Measurements from ENCODE around the gene INSC.

The INSC gene

DNA sequence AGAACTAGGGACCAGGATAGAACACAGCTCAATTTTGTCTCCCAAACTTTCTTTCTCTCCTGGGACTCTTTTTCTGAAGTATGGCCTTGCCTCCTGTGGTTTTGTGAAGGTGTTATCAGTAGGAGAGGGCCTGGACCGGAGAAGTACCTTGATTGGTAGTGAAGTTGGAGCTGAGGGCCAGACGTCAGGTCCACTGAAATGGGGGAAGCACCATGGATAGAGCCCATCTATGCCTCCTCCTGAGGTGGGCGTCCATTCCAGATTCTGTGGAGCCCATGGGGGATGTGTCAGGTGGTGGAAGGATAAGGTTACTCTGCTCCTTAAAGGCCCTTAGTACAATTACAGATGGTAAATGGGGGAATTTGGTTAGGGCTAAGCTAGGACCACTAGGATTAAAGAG is 109.7 kb downstream of the INSC start:
- no peak for DNase-seq

GRCh38 chr11:15227011-15227410 is 112.3 kb downstream of the INSC start:
- no peak for DNase-seq

- DNase-seq = no peak
Measured at GRCh38 chr11:15228331-15228849, 113.7 kb downstream of the INSC start.

DNA sequence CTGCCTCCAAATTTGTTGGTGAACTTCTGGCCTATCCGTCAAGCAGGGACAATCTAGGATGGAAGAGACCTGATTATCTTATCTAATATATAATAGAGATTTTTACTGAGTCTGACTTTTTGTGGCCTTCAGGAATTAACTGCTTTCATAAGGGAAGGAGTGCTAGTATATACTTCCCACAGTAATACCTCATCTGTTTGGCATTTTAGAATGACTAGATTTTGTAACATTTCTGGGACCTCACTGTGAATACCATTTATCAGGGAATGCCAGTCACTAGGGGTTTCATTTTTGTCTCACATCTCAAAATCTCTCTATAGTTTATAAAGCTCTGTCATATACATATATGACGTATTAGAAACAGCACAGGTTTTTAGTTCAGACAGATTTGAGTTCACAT is 114.3 kb downstream of the INSC start:
- no peak for DNase-seq

GRCh38 chr11:15232496-15232895 is 117.8 kb downstream of the INSC start:
- DNase-seq = no peak

- no peak for DNase-seq
Measured at GRCh38 chr11:15233371-15234165, 118.8 kb downstream of the INSC start.

DNA sequence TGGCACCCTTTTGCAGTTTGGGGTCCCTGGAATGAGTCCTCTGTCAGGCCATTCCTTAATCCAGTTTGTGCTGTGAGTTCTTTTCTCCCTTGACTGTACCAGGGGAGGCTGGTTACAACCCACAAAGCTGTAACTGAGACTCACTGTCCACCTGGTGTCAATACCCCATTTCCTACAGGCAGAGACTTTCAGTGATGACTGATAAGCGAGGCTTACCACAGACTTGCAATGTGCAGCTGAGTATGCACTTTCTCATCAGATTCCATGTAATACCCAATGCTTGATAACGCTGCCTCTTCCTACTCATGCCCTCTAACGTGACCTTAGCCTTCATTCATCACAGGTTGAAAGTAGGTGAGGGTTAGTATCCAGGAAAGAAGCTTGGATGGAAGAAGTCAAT is 120.1 kb downstream of the INSC start:
- DNase-seq = no peak

GRCh38 chr11:15236559-15236958 is 121.8 kb downstream of the INSC start:
- DNase-seq = no peak

DNA sequence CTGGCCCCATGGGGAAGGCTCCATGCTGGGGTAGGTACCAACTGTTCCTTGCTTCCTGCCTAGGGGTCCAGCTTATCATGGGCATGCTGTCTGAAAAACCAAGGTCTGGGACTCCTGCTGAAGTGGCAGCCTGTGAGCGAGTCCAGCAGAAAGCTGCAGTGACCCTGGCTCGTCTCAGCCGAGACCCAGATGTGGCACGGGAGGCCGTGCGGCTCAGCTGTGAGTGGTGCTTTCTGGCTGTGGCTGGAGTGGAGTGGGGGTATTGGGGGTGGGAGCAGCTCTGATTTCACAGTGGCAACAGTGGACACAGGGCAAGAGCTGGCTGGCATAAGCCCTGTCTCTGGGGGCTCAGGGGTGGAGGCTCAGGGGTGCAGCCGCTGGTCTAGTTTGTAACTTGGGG is 124.1 kb downstream of the INSC start:
- DNase-seq = no peak

- no peak for DNase-seq
Measured at GRCh38 chr11:15248749-15249148, 134.0 kb downstream of the INSC start.

- DNase-seq = no peak
Measured at GRCh38 chr11:15258433-15259165, 143.9 kb downstream of the INSC start.

GRCh38 chr11:15266999-15267398 is 152.3 kb downstream of the INSC start:
- DNase-seq = no peak

DNA sequence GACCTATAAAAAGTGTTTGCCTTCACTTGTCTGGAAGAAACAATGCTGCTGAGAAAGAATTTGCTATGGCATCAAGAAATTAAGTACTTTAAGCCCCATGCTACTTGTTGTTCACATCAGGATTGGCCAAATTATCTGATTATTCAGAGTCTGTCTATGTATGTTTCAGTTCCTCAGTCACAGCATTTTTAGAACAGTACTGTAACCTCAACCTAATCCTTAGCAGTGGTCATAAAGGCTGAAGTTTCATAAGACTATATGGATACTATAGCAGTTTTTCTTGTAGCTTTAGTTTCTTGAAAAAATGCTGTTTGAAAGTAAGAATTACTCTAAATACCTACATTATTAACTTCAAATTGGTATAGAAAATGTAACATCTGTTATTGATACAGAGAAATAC is 153.9 kb downstream of the INSC start:
- DNase-seq = no peak

DNA sequence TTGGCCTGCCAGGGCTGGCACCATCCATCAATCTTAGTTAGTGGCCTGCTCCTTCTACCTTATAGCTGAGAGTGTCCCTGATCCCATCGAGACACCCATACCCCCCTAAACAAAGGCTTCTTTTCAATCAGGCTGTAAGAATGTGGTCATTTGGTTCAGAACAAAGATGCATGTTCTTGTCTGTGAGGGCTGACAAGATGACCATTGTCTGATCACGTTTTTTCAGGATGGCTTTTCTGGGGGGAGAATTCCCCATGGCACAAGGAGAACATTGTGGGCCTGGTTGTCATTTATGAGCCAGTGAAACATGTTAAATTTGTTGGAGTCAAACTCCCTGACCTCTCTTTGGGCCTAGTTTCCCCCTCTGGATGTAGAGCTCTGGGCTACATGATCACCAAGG is 160.4 kb downstream of the INSC start:
- no peak for DNase-seq

DNA sequence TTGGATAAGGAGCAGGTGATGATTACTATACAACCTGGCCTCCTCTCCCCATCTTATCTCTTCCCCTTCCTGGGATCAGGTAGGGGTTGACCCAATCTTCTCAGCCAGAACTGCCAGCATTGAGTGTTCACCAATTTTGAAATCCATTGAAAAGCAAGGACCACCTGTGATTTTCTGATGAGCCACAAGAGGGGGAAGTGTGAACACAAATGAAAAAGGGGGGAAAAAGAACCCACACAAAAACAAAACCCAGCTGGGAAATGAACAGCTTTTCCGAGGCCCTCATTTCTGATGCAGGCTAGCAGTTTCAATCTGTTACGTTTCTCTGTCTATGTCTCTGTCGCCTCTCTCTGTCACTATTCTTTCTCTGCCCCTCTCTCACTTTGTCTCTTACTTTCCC is 161.9 kb downstream of the INSC start:
- no peak for DNase-seq

- no peak for DNase-seq
Measured at GRCh38 chr11:15278128-15278527, 163.4 kb downstream of the INSC start.

DNA sequence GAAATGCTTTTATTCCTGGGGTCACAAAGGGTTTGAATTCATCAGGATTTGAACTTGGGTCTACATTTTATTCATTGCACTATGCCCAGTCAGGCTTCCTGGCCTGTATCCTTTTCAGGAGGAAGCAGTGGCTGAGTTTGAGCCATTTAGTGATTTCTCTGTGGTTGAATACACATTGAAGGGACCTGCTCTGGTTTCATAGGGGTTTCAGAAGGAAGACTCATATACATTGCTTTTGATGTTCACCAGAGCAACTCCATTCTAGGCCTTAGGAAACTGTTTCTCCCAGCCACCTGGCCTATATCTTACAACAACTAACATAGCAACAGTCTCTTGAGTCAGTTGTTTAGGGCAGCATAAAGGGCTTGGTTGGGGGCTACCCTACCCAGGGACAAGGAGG is 165.7 kb downstream of the INSC start:
- DNase-seq = no peak

GRCh38 chr11:15282754-15283153 is 168.0 kb downstream of the INSC start:
- DNase-seq = no peak

DNA sequence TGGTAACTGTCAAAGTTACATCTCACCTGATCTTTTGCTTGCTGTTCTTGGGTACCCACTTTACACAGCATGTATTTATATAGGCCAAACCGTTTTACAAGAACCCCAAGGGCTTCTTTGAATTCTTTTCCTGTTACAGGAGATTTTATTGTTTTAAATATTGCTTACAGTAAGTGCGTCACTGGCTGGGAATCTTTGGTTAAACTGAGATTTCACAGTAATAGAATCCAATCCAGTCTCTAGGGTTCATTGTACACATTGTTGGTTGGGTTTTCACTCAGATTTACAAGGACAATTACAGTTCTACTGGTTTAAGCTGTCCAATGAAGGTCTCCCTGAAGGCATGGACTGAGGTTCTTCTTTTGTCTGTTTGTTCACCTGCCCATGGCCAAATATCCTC is 171.7 kb downstream of the INSC start:
- no peak for DNase-seq

GRCh38 chr11:15288863-15289262 is 174.1 kb downstream of the INSC start:
- no peak for DNase-seq

- no peak for DNase-seq
Measured at GRCh38 chr11:15289723-15290122, 175.0 kb downstream of the INSC start.

- DNase-seq = no peak
Measured at GRCh38 chr11:15291885-15292284, 177.2 kb downstream of the INSC start.

- DNase-seq = no peak
Measured at GRCh38 chr11:15293975-15294620, 179.4 kb downstream of the INSC start.

DNA sequence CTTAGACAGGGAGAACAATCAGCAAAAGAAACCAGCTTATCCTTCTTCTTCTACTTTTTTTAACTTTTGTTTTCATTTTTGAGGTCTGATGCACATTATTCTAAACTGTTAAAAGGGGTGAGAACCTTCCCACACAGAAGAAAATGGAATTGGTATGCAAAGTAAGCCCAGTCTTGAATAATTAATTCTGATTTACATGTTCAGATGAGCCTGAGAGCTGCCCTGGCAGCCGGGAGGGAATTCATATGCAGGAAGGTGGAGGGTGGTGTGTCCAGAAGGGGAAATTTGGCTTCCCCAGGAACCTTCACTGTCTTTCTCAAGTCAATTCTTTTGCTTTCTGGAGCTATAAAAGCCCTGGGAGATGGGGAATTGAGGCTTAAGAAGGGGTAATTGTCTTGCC is 181.0 kb downstream of the INSC start:
- DNase-seq = no peak

Data from CD4-positive, alpha-beta T cell treated with Interleukin-17A for 4 hours (primary cell).